Measurements from ENCODE around the gene HIBADH. TPM values are rescaled to one million over a fixed set of nuclear protein-coding genes. Genes with fewer than 3 reads are reported as not detected.

Gene HIBADH
- total RNA-seq, 1 experiment from 2014 or later: 23.2 TPM

- H3K4me1 Mint-ChIP-seq: peaks cover 37 to 38% of the 10 kb centered on the region in 2 experiments
- TF ChIP-seq, protein P1, sequence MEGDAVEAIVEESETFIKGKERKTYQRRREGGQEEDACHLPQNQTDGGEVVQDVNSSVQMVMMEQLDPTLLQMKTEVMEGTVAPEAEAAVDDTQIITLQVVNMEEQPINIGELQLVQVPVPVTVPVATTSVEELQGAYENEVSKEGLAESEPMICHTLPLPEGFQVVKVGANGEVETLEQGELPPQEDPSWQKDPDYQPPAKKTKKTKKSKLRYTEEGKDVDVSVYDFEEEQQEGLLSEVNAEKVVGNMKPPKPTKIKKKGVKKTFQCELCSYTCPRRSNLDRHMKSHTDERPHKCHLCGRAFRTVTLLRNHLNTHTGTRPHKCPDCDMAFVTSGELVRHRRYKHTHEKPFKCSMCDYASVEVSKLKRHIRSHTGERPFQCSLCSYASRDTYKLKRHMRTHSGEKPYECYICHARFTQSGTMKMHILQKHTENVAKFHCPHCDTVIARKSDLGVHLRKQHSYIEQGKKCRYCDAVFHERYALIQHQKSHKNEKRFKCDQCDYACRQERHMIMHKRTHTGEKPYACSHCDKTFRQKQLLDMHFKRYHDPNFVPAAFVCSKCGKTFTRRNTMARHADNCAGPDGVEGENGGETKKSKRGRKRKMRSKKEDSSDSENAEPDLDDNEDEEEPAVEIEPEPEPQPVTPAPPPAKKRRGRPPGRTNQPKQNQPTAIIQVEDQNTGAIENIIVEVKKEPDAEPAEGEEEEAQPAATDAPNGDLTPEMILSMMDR (conservative IDR thresholded peaks at IDR 0.05): no peak
These were observed 147.8 kb downstream of the HIBADH start for GRCh38 chr7:27514861-27515260.

More at GRCh38 chr7:27514861-27515260, 147.8 kb downstream of the HIBADH start:
- Histone ChIP-seq H3K56ac (ENCODE audit: insufficient read length, low read depth, low read length) (no peak overlapping the region), H3K9ac (ENCODE audit: extremely low read depth, insufficient read length, low read length) (no peak overlapping the region), H2AK5ac (ENCODE audit: insufficient read length, low read length) (no peak overlapping the region), H3K18ac (ENCODE audit: insufficient read length, low read depth, low read length) (no peak overlapping the region), H2BK15ac (ENCODE audit: low read depth, low read length) (no peak overlapping the region), H2BK20ac (ENCODE audit: low read depth, low read length, poor library complexity, severe bottlenecking) (no peak overlapping the region), H3K4me1 (ENCODE audit: insufficient read depth, low read length) (no peaks in the 10 kb centered on the region; the same call in 1 of the 2 replicates), H3K23ac (ENCODE audit: insufficient read length, low read depth, low read length) (no peak overlapping the region), H3K23me2 (ENCODE audit: insufficient read length, low read depth, low read length, poor library complexity, severe bottlenecking) (no peaks in the 10 kb centered on the region), H3K4me2 (ENCODE audit: insufficient read depth, insufficient read length, low read length) (no peak overlapping the region), H3K27me3 (ENCODE audit: insufficient read depth, low read length) (no peaks in the 10 kb centered on the region), H3T11ph (ENCODE audit: low read length) (no peak overlapping the region), H2BK5ac (ENCODE audit: insufficient read length, low read length) (no peak overlapping the region), H4K8ac (replicated peaks; ENCODE audit: insufficient read length, low read depth, low read length) (no peak overlapping the region), H4K5ac (ENCODE audit: insufficient read length, low read depth, low read length) (no peak overlapping the region), H3K9me3 (ENCODE audit: control insufficient read depth, low read depth, low read length) (no peaks in the 10 kb centered on the region), H2AFZ (ENCODE audit: low read length) (no peak overlapping the region), H4K91ac (ENCODE audit: insufficient read length, low read depth, low read length) (no peak overlapping the region), H3K4ac (ENCODE audit: low read depth, low read length) (no peak overlapping the region), H3K79me1 (ENCODE audit: insufficient read depth, low read depth, low read length, poor library complexity, severe bottlenecking) (no peaks in the 10 kb centered on the region), H3K27ac (ENCODE audit: insufficient read length, low read depth, low read length) (no peak overlapping the region), H2BK120ac (ENCODE audit: low read depth, low read length, poor library complexity, severe bottlenecking) (no peak overlapping the region), H4K20me1 (ENCODE audit: control insufficient read depth, insufficient read depth, insufficient read length) (no peaks in the 10 kb centered on the region), H3K79me2 (ENCODE audit: insufficient read depth, low read length) (no peaks in the 10 kb centered on the region), H3K14ac (ENCODE audit: insufficient read depth, low read length) (no peak overlapping the region), H2BK12ac (ENCODE audit: insufficient read length, low read depth, low read length) (no peak overlapping the region)
- Mint-ChIP-seq H3K9me3 (no peaks in the 10 kb centered on the region), H3K4me3 (no peak overlapping the region), H3K36me3 (ENCODE audit: insufficient read depth in 1 of 3, low read depth in 3 of 3) (no peaks in the 10 kb centered on the region; a peak in 1 of 7 replicates), H3K27ac (peak overlapping the region in 1 of 3 experiments; percentile 66; a peak in 2 of 7 replicates), H3K27me3 (ENCODE audit: low read depth) (peaks cover 45% of the 10 kb centered on the region)
- DNase-seq: no peak
- no CpG with 5 or more reads among the region's 5 CpGs for WGBS (ENCODE audit: extremely low coverage, insufficient read length, low lambda C conversion rate)

All from H9 (cell line).